ENCODE measurements around the gene OGG1.

Gene OGG1

GRCh38 chr3:9786825-9787669 is 37.3 kb downstream of the OGG1 start:
- DNase-seq = no peak

- no peak for DNase-seq
These were observed 38.0 kb downstream of the OGG1 start for GRCh38 chr3:9787714-9788113.

- no peak for DNase-seq
These were observed 41.4 kb downstream of the OGG1 start for GRCh38 chr3:9791127-9791526.

- DNase-seq = no peak
These were observed 42.1 kb downstream of the OGG1 start for GRCh38 chr3:9791790-9792404.

- DNase-seq = peak; percentile 90
These were observed 42.8 kb downstream of the OGG1 start, which contains the start of the genes ARPC4 and TADA3 for GRCh38 chr3:9792405-9793160. ARPC4 (plus strand) TSS chr3:9793082; CDS start chr3:9793122, 40 bp downstream. TADA3 (minus strand) TSS chr3:9792473; CDS start chr3:9791466, 1,007 bp downstream.

GRCh38 chr3:9793161-9793781 is 43.5 kb downstream of the OGG1 start:
- DNase-seq = no peak

- DNase-seq = no peak
These were observed 44.6 kb downstream of the OGG1 start for GRCh38 chr3:9794400-9794799.

- no peak for DNase-seq
These were observed 45.5 kb downstream of the OGG1 start for GRCh38 chr3:9795207-9795606.

GRCh38 chr3:9797196-9797945 is 47.6 kb downstream of the OGG1 start:
- DNase-seq = no peak

GRCh38 chr3:9800529-9800928 is 50.8 kb downstream of the OGG1 start:
- no peak for DNase-seq

- DNase-seq = no peak
These were observed 53.7 kb downstream of the OGG1 start for GRCh38 chr3:9803494-9803893.

- no peak for DNase-seq
These were observed 55.2 kb downstream of the OGG1 start for GRCh38 chr3:9804996-9805395.

- DNase-seq = no peak
These were observed 56.4 kb downstream of the OGG1 start for GRCh38 chr3:9806137-9806536.
